Smooth muscle cell of the brain vasculature (primary cell): ENCODE measurements around the gene HEPACAM2.

ENCODE experiments used
- DNase-seq: peaks from one replicate; pipeline ENCODE4 v3.0.0-alpha.2; 2012; ENCODE audit warnings: low read depth, low spot score

The HEPACAM2 gene

GRCh38 chr7:93202594-93203250 lies 23.5 kb downstream of the HEPACAM2 start:
- no peak for DNase-seq

- DNase-seq = no peak
Observed at GRCh38 chr7:93198472-93198871, 27.8 kb downstream of the HEPACAM2 start.

- no peak for DNase-seq
Observed at GRCh38 chr7:93196336-93196735, 29.9 kb downstream of the HEPACAM2 start.

GRCh38 chr7:93194386-93194785 lies 31.9 kb downstream of the HEPACAM2 start:
- no peak for DNase-seq

GRCh38 chr7:93188870-93189634 lies 37.2 kb downstream of the HEPACAM2 start:
- no peak for DNase-seq

- no peak for DNase-seq
Observed at GRCh38 chr7:93185303-93186027, 40.8 kb downstream of the HEPACAM2 start.

GRCh38 chr7:93179173-93179572 lies 47.1 kb downstream of the HEPACAM2 start:
- no peak for DNase-seq

GRCh38 chr7:93178213-93178612 lies 48.1 kb downstream of the HEPACAM2 start:
- no peak for DNase-seq

GRCh38 chr7:93176992-93177580 lies 49.2 kb downstream of the HEPACAM2 start:
- DNase-seq = no peak

- no peak for DNase-seq
Observed at GRCh38 chr7:93175219-93175618, 51.0 kb downstream of the HEPACAM2 start.

- no peak for DNase-seq
Observed at GRCh38 chr7:93172683-93173082, 53.6 kb downstream of the HEPACAM2 start.

- no peak for DNase-seq
Observed at GRCh38 chr7:93171606-93172226, 54.6 kb downstream of the HEPACAM2 start.

- no peak for DNase-seq
Observed at GRCh38 chr7:93165447-93165846, 60.8 kb downstream of the HEPACAM2 start.

- no peak for DNase-seq
Observed at GRCh38 chr7:93164766-93165165, 61.5 kb downstream of the HEPACAM2 start.

GRCh38 chr7:93161181-93161762 lies 65.0 kb downstream of the HEPACAM2 start:
- no peak for DNase-seq

- DNase-seq = no peak
Observed at GRCh38 chr7:93160410-93160809, 65.9 kb downstream of the HEPACAM2 start.

GRCh38 chr7:93159490-93159889 lies 66.8 kb downstream of the HEPACAM2 start:
- DNase-seq = no peak

- no peak for DNase-seq
Observed at GRCh38 chr7:93156884-93157283, 69.4 kb downstream of the HEPACAM2 start.

GRCh38 chr7:93150200-93150835 lies 76.0 kb downstream of the HEPACAM2 start:
- no peak for DNase-seq

- no peak for DNase-seq
Observed at GRCh38 chr7:93148727-93149126, 77.5 kb downstream of the HEPACAM2 start.

- DNase-seq = no peak
Observed at GRCh38 chr7:93148144-93148543, 78.1 kb downstream of the HEPACAM2 start, which contains the start of gene SAMD9L. SAMD9L (minus strand) TSS chr7:93148385; CDS start chr7:93135971, 12,414 bp downstream.
